GM21737 (cell line): ENCODE data around the gene PRPSAP2.

ENCODE experiments used
- ATAC-seq: cut with Tn5 transposase; IDR thresholded peaks from one replicate; pipeline ENCODE4 v1.9.1; 2021; ENCODE audit warnings: mild to moderate bottlenecking, moderate library complexity; ENCODE audit not compliant: unreplicated experiment

Gene PRPSAP2

GRCh38 chr17:18960803-18961511 is 103.0 kb downstream of the PRPSAP2 start:
- peak; percentile 73 for ATAC-seq

GRCh38 chr17:18961634-18962493 is 103.9 kb downstream of the PRPSAP2 start:
- no peak for ATAC-seq

GRCh38 chr17:18962494-18962815 is 104.5 kb downstream of the PRPSAP2 start:
- no peak for ATAC-seq

GRCh38 chr17:18963126-18964017 is 105.4 kb downstream of the PRPSAP2 start:
- ATAC-seq: no peak

- ATAC-seq: no peak
These were observed 106.1 kb downstream of the PRPSAP2 start for GRCh38 chr17:18964018-18964351.

- ATAC-seq: no peak
These were observed 106.6 kb downstream of the PRPSAP2 start for GRCh38 chr17:18964550-18964949.

GRCh38 chr17:18965530-18966236 is 107.8 kb downstream of the PRPSAP2 start:
- ATAC-seq: no peak

- no peak for ATAC-seq
These were observed 109.1 kb downstream of the PRPSAP2 start for GRCh38 chr17:18966831-18967624.

- ATAC-seq: no peak
These were observed 110.0 kb downstream of the PRPSAP2 start for GRCh38 chr17:18967916-18968315.

- no peak for ATAC-seq
These were observed 110.4 kb downstream of the PRPSAP2 start for GRCh38 chr17:18968345-18968744.

GRCh38 chr17:18968945-18969887 is 111.3 kb downstream of the PRPSAP2 start:
- ATAC-seq: no peak

GRCh38 chr17:18970582-18971480 is 112.9 kb downstream of the PRPSAP2 start:
- ATAC-seq: no peak

GRCh38 chr17:18971801-18972200 is 113.9 kb downstream of the PRPSAP2 start:
- ATAC-seq: no peak

GRCh38 chr17:18974407-18975149 is 116.6 kb downstream of the PRPSAP2 start:
- ATAC-seq: no peak

- no peak for ATAC-seq
These were observed 117.7 kb downstream of the PRPSAP2 start for GRCh38 chr17:18975597-18975996.

- no peak for ATAC-seq
These were observed 118.3 kb downstream of the PRPSAP2 start for GRCh38 chr17:18976201-18976600.

- no peak for ATAC-seq
These were observed 119.1 kb downstream of the PRPSAP2 start for GRCh38 chr17:18977021-18977420.
